CD8-positive, alpha-beta memory T cell (primary cell): Measurements from ENCODE around the gene NTMT2. TPM values are rescaled to one million over a fixed set of nuclear protein-coding genes. Genes with fewer than 3 reads are reported as not detected.

ENCODE experiments used
- CTCF ChIA-PET: fragments of 350-600 bp; sonication (Branson Sonifier 250); formaldehyde crosslinking; loops from one replicate; lab custom pipeline; 2021; ENCODE audit warnings: antibody characterized with exemption; lab: Charles Lee
- POLR2A ChIA-PET: fragments of 350-600 bp; sonication (Branson Sonifier 250); formaldehyde crosslinking; loops from one replicate; lab custom pipeline; 2021; ENCODE audit warnings: antibody characterized with exemption; lab: Charles Lee
- DNase-seq, 5 donors: peaks; one replicate each; pipeline versions ENCODE4 v3.0.0 to v3.0.0-alpha.2; 2020 to 2022; ENCODE audit warnings: mixed read lengths in 1 of 5
- H3K27ac ChIP-seq: one replicate; pipeline ENCODE4 v1.7.0; 2013; ENCODE audit warnings: low read depth, mild to moderate bottlenecking, low read length, moderate library complexity
- H3K27me3 ChIP-seq: 2 replicates; pipeline ENCODE4 v1.7.0; 2013; ENCODE audit warnings: low read length, mild to moderate bottlenecking; ENCODE audit not compliant: insufficient read depth, poor library complexity, severe bottlenecking
- H3K36me3 ChIP-seq: 2 replicates; pipeline ENCODE4 v1.7.0; 2013; ENCODE audit warnings: mild to moderate bottlenecking, low read length, moderate library complexity; ENCODE audit not compliant: insufficient read depth
- H3K4me1 ChIP-seq: 2 replicates; pipeline ENCODE4 v1.7.0; 2013; ENCODE audit warnings: mild to moderate bottlenecking, low read length, moderate library complexity; ENCODE audit not compliant: insufficient read depth
- H3K4me3 ChIP-seq: 2 replicates; pipeline ENCODE4 v1.7.0; 2013; ENCODE audit warnings: mild to moderate bottlenecking, low read length
- H3K9me3 ChIP-seq: 2 replicates; pipeline ENCODE4 v1.7.0; 2013; ENCODE audit warnings: mild to moderate bottlenecking, low read length
- H3K27ac Mint-ChIP-seq, 8 donors: one replicate each; pipeline ENCODE4 v1.8.0; 2020 to 2021; ENCODE audit warnings: mixed read lengths in 8 of 8, mild to moderate bottlenecking in 6 of 8, inconsistent platforms in 3 of 8, moderate library complexity in 3 of 8
- H3K27me3 Mint-ChIP-seq, 2 donors: one replicate each; pipeline ENCODE4 v1.8.0; 2020 to 2021; ENCODE audit warnings: mixed read lengths in 2 of 2, mild to moderate bottlenecking in 1 of 2, moderate library complexity in 1 of 2
- H3K36me3 Mint-ChIP-seq, 3 donors: one replicate each; pipeline ENCODE4 v1.8.0; 2020 to 2021; ENCODE audit warnings: mixed read lengths in 3 of 3, inconsistent platforms in 1 of 3, mild to moderate bottlenecking in 1 of 3
- H3K4me1 Mint-ChIP-seq, 3 donors: one replicate each; pipeline ENCODE4 v1.8.0; 2020 to 2021; ENCODE audit warnings: mixed read lengths in 3 of 3, inconsistent platforms in 1 of 3, mild to moderate bottlenecking in 1 of 3
- H3K4me3 Mint-ChIP-seq, 7 donors: one replicate each; pipeline ENCODE4 v1.8.0; 2020 to 2021; ENCODE audit warnings: mixed read lengths in 7 of 7, mild to moderate bottlenecking in 6 of 7, moderate library complexity in 4 of 7, inconsistent platforms in 2 of 7
- H3K9me3 Mint-ChIP-seq, 5 donors: one replicate each; pipeline ENCODE4 v1.8.0; 2020 to 2022; ENCODE audit warnings: mixed read lengths in 5 of 5, mild to moderate bottlenecking in 3 of 5, moderate library complexity in 2 of 5, inconsistent platforms in 1 of 5
- polyA plus RNA-seq: library from polyadenylated mRNA; unstranded; fragments of 300-500 nt; fragmentation: Illumina TruSeq; gene quantifications from one replicate; pipeline ENCODE4 v1.2.3, GENCODE V29; 2021
- total RNA-seq, 2 experiments: library from RNA; stranded (reverse); gene quantifications; one replicate each; pipeline ENCODE4 v1.2.3, GENCODE V29; 2021

Gene NTMT2
- total and polyA plus RNA-seq, 3 experiments from 2014 or later: not detected

- Histone ChIP-seq H3K27me3 (no peaks in the 10 kb centered on the region), H3K36me3 (no peaks in the 10 kb centered on the region), H3K9me3 (no peaks in the 10 kb centered on the region), H3K4me1 (no peaks in the 10 kb centered on the region), H3K27ac (no peak overlapping the region), H3K4me3 (no peak overlapping the region)
- Mint-ChIP-seq H3K4me1 (no peaks in the 10 kb centered on the region), H3K36me3 (peaks cover 0 to 4% (median 0%) of the 10 kb centered on the region in 3 donors), H3K27me3 (peaks cover 0 to 7% of the 10 kb centered on the region in 2 donors), H3K27ac (no peak overlapping the region), H3K9me3 (peaks cover 0 to 4% (median 2%) of the 10 kb centered on the region in 5 donors), H3K4me3 (no peak overlapping the region)
- DNase-seq: no peak
- CTCF ChIA-PET: no interaction called here
- POLR2A ChIA-PET: no interaction called here
Measured at GRCh38 chr1:170176772-170177171, 31.0 kb downstream of the NTMT2 start.

- no peaks in the 10 kb centered on the region for H3K36me3 Mint-ChIP-seq
- no peaks in the 10 kb centered on the region for H3K9me3 Mint-ChIP-seq
- H3K27me3 Mint-ChIP-seq: peaks cover 0 to 11% of the 10 kb centered on the region in 2 donors
- Histone ChIP-seq H3K4me1 (no peaks in the 10 kb centered on the region), H3K27me3 (no peaks in the 10 kb centered on the region), H3K4me3 (no peak overlapping the region), H3K27ac (no peak overlapping the region), H3K9me3 (no peaks in the 10 kb centered on the region), H3K36me3 (no peaks in the 10 kb centered on the region)
- ChIA-PET CTCF (no interaction called here), POLR2A (no interaction called here)
- H3K4me1 Mint-ChIP-seq: no peaks in the 10 kb centered on the region
- H3K4me3 Mint-ChIP-seq: no peak overlapping the region
- H3K27ac Mint-ChIP-seq: no peak overlapping the region
- DNase-seq: no peak
Measured at GRCh38 chr1:170182442-170182841, 36.7 kb downstream of the NTMT2 start.

- H3K36me3 ChIP-seq: no peaks in the 10 kb centered on the region
- Mint-ChIP-seq H3K27me3 (peaks cover 6 to 35% of the 10 kb centered on the region in 2 donors), H3K4me1 (no peaks in the 10 kb centered on the region), H3K9me3 (peaks cover 6 to 25% (median 13%) of the 10 kb centered on the region in 5 donors), H3K4me3 (no peak overlapping the region), H3K36me3 (peaks cover 0 to 3% (median 3%) of the 10 kb centered on the region in 3 donors), H3K27ac (no peak overlapping the region)
- H3K9me3 ChIP-seq: no peaks in the 10 kb centered on the region
- peaks cover 4% of the 10 kb centered on the region for H3K27me3 ChIP-seq
- H3K4me1 ChIP-seq: no peaks in the 10 kb centered on the region
- ChIA-PET POLR2A (no interaction called here), CTCF (no interaction called here)
- H3K27ac ChIP-seq: no peak overlapping the region
- H3K4me3 ChIP-seq: no peak overlapping the region
- no peak for DNase-seq
Measured at GRCh38 chr1:170192546-170192945, 46.8 kb downstream of the NTMT2 start.

GRCh38 chr1:170194451-170194850 lies 48.7 kb downstream of the NTMT2 start:
- H3K4me3 ChIP-seq: no peak overlapping the region
- no peaks in the 10 kb centered on the region for H3K4me1 ChIP-seq
- peaks cover 6 to 42% of the 10 kb centered on the region in 2 donors for H3K27me3 Mint-ChIP-seq
- no peak overlapping the region for H3K27ac Mint-ChIP-seq
- H3K36me3 ChIP-seq: no peaks in the 10 kb centered on the region
- peaks cover 0 to 3% (median 0%) of the 10 kb centered on the region in 3 donors for H3K36me3 Mint-ChIP-seq
- ChIA-PET CTCF (no interaction called here), POLR2A (no interaction called here)
- no peak overlapping the region for H3K4me3 Mint-ChIP-seq
- H3K9me3 ChIP-seq: no peaks in the 10 kb centered on the region
- peaks cover 0 to 14% (median 11%) of the 10 kb centered on the region in 5 donors for H3K9me3 Mint-ChIP-seq
- H3K27me3 ChIP-seq: peaks cover 4% of the 10 kb centered on the region
- no peak for DNase-seq
- H3K27ac ChIP-seq: no peak overlapping the region
- no peaks in the 10 kb centered on the region for H3K4me1 Mint-ChIP-seq

- Mint-ChIP-seq H3K4me3 (no peak overlapping the region), H3K27me3 (peaks cover 4 to 53% of the 10 kb centered on the region in 2 donors), H3K9me3 (peaks cover 0 to 6% (median 0%) of the 10 kb centered on the region in 5 donors), H3K27ac (no peak overlapping the region), H3K36me3 (no peaks in the 10 kb centered on the region), H3K4me1 (no peaks in the 10 kb centered on the region)
- CTCF ChIA-PET: no interaction called here
- Histone ChIP-seq H3K4me3 (no peak overlapping the region), H3K27ac (no peak overlapping the region), H3K27me3 (peaks cover 4% of the 10 kb centered on the region), H3K9me3 (no peaks in the 10 kb centered on the region), H3K36me3 (no peaks in the 10 kb centered on the region), H3K4me1 (no peaks in the 10 kb centered on the region)
- POLR2A ChIA-PET: no interaction called here
- no peak for DNase-seq
Measured at GRCh38 chr1:170196490-170197236, 50.9 kb downstream of the NTMT2 start.

GRCh38 chr1:170198090-170198489 lies 52.3 kb downstream of the NTMT2 start:
- H3K27me3 Mint-ChIP-seq: peaks cover 7 to 55% of the 10 kb centered on the region in 2 donors
- no peaks in the 10 kb centered on the region for H3K36me3 Mint-ChIP-seq
- no peak for DNase-seq
- no peaks in the 10 kb centered on the region for H3K9me3 ChIP-seq
- H3K27ac Mint-ChIP-seq: no peak overlapping the region
- no peak overlapping the region for H3K27ac ChIP-seq
- no peaks in the 10 kb centered on the region for H3K9me3 Mint-ChIP-seq
- no peak overlapping the region for H3K4me3 Mint-ChIP-seq
- H3K4me1 Mint-ChIP-seq: no peaks in the 10 kb centered on the region
- H3K36me3 ChIP-seq: no peaks in the 10 kb centered on the region
- H3K4me1 ChIP-seq: no peaks in the 10 kb centered on the region
- H3K27me3 ChIP-seq: peaks cover 4% of the 10 kb centered on the region
- no peak overlapping the region for H3K4me3 ChIP-seq
- CTCF ChIA-PET: no interaction called here
- POLR2A ChIA-PET: no interaction called here

GRCh38 chr1:170198584-170198983 lies 52.8 kb downstream of the NTMT2 start:
- Mint-ChIP-seq H3K9me3 (no peaks in the 10 kb centered on the region), H3K36me3 (no peaks in the 10 kb centered on the region), H3K27ac (no peak overlapping the region), H3K4me3 (no peak overlapping the region), H3K4me1 (no peaks in the 10 kb centered on the region), H3K27me3 (peaks cover 7 to 54% of the 10 kb centered on the region in 2 donors)
- Histone ChIP-seq H3K9me3 (no peaks in the 10 kb centered on the region), H3K36me3 (no peaks in the 10 kb centered on the region), H3K27me3 (peaks cover 4% of the 10 kb centered on the region), H3K4me3 (no peak overlapping the region), H3K4me1 (no peaks in the 10 kb centered on the region), H3K27ac (no peak overlapping the region)
- CTCF ChIA-PET: no interaction called here
- no peak for DNase-seq
- POLR2A ChIA-PET: no interaction called here

GRCh38 chr1:170200161-170200560 lies 54.4 kb downstream of the NTMT2 start:
- Histone ChIP-seq H3K27me3 (peaks cover 4% of the 10 kb centered on the region), H3K9me3 (no peaks in the 10 kb centered on the region), H3K4me1 (no peaks in the 10 kb centered on the region), H3K36me3 (no peaks in the 10 kb centered on the region), H3K27ac (no peak overlapping the region), H3K4me3 (no peak overlapping the region)
- POLR2A ChIA-PET: no interaction called here
- CTCF ChIA-PET: no interaction called here
- no peaks in the 10 kb centered on the region for H3K4me1 Mint-ChIP-seq
- no peak overlapping the region for H3K27ac Mint-ChIP-seq
- H3K4me3 Mint-ChIP-seq: no peak overlapping the region
- H3K36me3 Mint-ChIP-seq: no peaks in the 10 kb centered on the region
- no peaks in the 10 kb centered on the region for H3K9me3 Mint-ChIP-seq
- DNase-seq: no peak
- H3K27me3 Mint-ChIP-seq: peaks cover 11 to 49% of the 10 kb centered on the region in 2 donors
